Heart right ventricle (tissue), 16 donors: ENCODE measurements around the gene LAG3. TPM values are rescaled to one million over a fixed set of nuclear protein-coding genes. Genes with fewer than 3 reads are reported as not detected.
A peak's percentile ranks its signal among the peaks of the same experiment; 100 is the strongest.

ENCODE experiments used
- ATAC-seq, 8 donors: fragments of 200-7000 bp; cut with Tn5 transposase; one replicate each; pipeline ENCODE4 v1.9.1; 2020; ENCODE audit warnings: mild to moderate bottlenecking in 8 of 8, moderate library complexity in 8 of 8, moderate number of reproducible peaks in 1 of 8
- DNase-seq, 2 donors: peaks; one replicate each; pipeline ENCODE4 v3.0.0-alpha.2; 2020
- H3K27ac ChIP-seq, 10 donors: fragments of 200-600 bp; sonication (generic) in 2 of 10; one replicate each; pipeline versions ENCODE4 v1.5.0 to v1.8.0; 2020 to 2022; ENCODE audit warnings: mild to moderate bottlenecking in 3 of 10
- H3K27me3 ChIP-seq, 7 donors: fragments of 200-600 bp; one replicate each; pipeline ENCODE4 v1.8.0; 2021 to 2022; ENCODE audit warnings: mild to moderate bottlenecking in 2 of 7
- H3K36me3 ChIP-seq, 9 donors: fragments of 200-600 bp; sonication (generic) in 1 of 9; one replicate each; pipeline versions ENCODE4 v1.5.0 to v1.8.0; 2020 to 2022; ENCODE audit warnings: mild to moderate bottlenecking in 2 of 9
- H3K4me1 ChIP-seq, 9 donors: fragments of 200-600 bp; sonication (generic) in 1 of 9; one replicate each; pipeline versions ENCODE4 v1.5.0 to v1.8.0; 2020 to 2022; ENCODE audit warnings: mild to moderate bottlenecking in 4 of 9
- H3K4me3 ChIP-seq, 10 donors: fragments of 200-600 bp; sonication (generic) in 2 of 10; one replicate each; pipeline versions ENCODE4 v1.5.0 to v1.8.0; 2020 to 2022; ENCODE audit warnings: mild to moderate bottlenecking in 7 of 10, moderate library complexity in 2 of 10
- H3K9me3 ChIP-seq, 11 donors: fragments of 200-600 bp in 10 of 11; sonication (generic) in 2 of 11; one replicate each; pipeline versions ENCODE4 v1.5.0 to v1.8.0; 2013 to 2022; ENCODE audit warnings: mild to moderate bottlenecking in 2 of 11, control low read depth in 1 of 11, moderate library complexity in 1 of 11
- CTCF ChIP-seq, 9 donors: fragments of 200-600 bp; sonication (generic) in 2 of 9; IDR thresholded peaks; one replicate each; pipeline versions ENCODE4 v1.5.0 to v1.8.0; 2021 to 2022; ENCODE audit warnings: antibody characterized with exemption in 9 of 9, mild to moderate bottlenecking in 5 of 9, moderate library complexity in 1 of 9
- WGBS, 2 donors: extraction: QIAGEN DNeasy Blood & Tissue Kit; methylation state at CpG; one replicate each; pipeline ENCODE4 v1.1.7; 2013; ENCODE audit warnings: inconsistent platforms in 1 of 2; 5-methylcytosine and 5-hydroxymethylcytosine counted together
- intact Hi-C, 10 donors: fragments of 100-400 bp; cut with DNase I; formaldehyde crosslinking; loops; one replicate each; pipeline versions ENCODE4 v1.11.1 to v1.14.2; 2022
- polyA plus RNA-seq, 2 donors: library from polyadenylated mRNA; stranded (reverse); fragments of 200-250 nt; gene quantifications; one replicate each; pipeline ENCODE4 v1.2.3, GENCODE V29; 2013
- total RNA-seq, 10 donors: library from RNA; stranded (reverse); fragmentation: NEBNext Ultra II Directional in 3 of 10; extraction: Animal tissue kit (Norgen Biotek cat#: 25700) in 3 of 10; gene quantifications; one replicate each; pipeline versions ENCODE4 v1.2.1 to v1.2.4, GENCODE V29; 2021 to 2023
- donor health status: Arrhythmogenic right ventricular cardiomyopathy.
- donor health status: ischemic (EF 13 %, LVEDD 7.1; RV severe dilation, severe dysfunction).
- donor health status: healthy with polysubstance abuse.
- donor health status: DM: no; HTN: yes; CAD: no.
- donor health status: DM: no; HTN: no; CAD: no.
- donor health status: ischemic (EF 25% LVEDD 6.9; RV normal size, moderate dysfunction).
- donor health status: ischemic (EF 25% LVEDD 5.7; RV mildly dilated, moderate dysfunction).
- donor health status: healthy.
- donor health status: DM: yes; HTN: yes; CAD: no.
- donor health status: Ischemic cardiomyopathy.
- donor health status: ischemic (EF 35%, LVEDD 5.7; RV mildly dilated, moderate dysfunction).
- donor health status: nonischemic (EF 11% LVEDD 7.7; RV severe dilation, severe dysfunction).
- donor health status: DM: yes; HTN: yes; CAD: no.
- donor health status: PGD.
- donor health status: ischemic (EF 29% LVEDD 5.4; RV normal size, mild dysfunction).
- donor health status: nonischemic (EF 23%, LVEDD 6.1; RV moderate dilation, normal function).

The LAG3 gene
- total and polyA plus RNA-seq, 12 donors, result 0.13 to 2.1 (median 0.26) TPM; not detected in 2

DNA sequence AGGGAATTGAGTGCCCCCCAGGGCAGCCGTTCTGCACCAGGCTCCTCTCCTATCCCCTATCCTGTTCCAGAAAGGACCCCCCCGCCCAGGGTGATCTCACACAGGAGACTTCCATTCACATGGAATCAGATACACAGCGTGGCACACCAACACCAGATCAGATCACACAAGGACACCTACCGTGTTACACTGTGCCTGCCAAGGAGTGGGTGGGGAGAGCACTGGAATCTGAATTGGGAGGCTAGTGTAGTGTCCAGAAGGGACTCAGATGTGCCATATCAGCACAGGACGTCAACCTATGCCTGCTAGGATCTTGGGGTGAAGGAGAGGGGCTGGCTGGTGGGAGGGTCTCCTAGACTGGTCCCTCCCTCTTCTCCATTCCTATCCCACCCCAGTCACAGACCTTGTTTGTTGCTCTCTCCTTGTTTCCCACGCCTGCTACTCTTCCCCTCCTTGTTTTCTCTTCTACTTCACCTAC, 3.8 kb upstream of the LAG3 start:
- H3K9me3 ChIP-seq, result no peaks in the 10 kb centered on the region
- peaks cover 0 to 36% (median 0%) of the 10 kb centered on the region in 7 donors for H3K27me3 ChIP-seq
- H3K36me3 ChIP-seq, result peaks cover 0 to 26% (median 0%) of the 10 kb centered on the region in 9 donors
- peak overlapping the region in 6 of 10 donors; percentile 9 to 99 (median 92) for H3K27ac ChIP-seq
- ATAC-seq (no peak), DNase-seq (no peak)
- WGBS, 2 donors, result 39 to 44% methylated on average over 6 of the region's 6 CpGs
- H3K4me3 ChIP-seq, result peak overlapping the region in 9 of 10 donors; percentile 69 to 90 (median 81)
- TF ChIP-seq CTCF (IDR thresholded peaks at IDR 0.05), result no peak
- H3K4me1 ChIP-seq, result peaks cover 7 to 82% (median 42%) of the 10 kb centered on the region in 9 donors
- intact Hi-C loops, result loop anchor here in 2 of 10 donors (5.0 kb wide), 2 partner anchors 59 to 81 kb away; partner anchors contain the start of genes P3H3 (in 1 of the 2) and ZNF384 (in 1 of the 2)

- H3K36me3 ChIP-seq, result peaks cover 0 to 26% (median 0%) of the 10 kb centered on the region in 9 donors
- peaks cover 7 to 81% (median 41%) of the 10 kb centered on the region in 9 donors for H3K4me1 ChIP-seq
- TF ChIP-seq CTCF (IDR thresholded peaks at IDR 0.05), result no peak
- no peaks in the 10 kb centered on the region for H3K9me3 ChIP-seq
- H3K27me3 ChIP-seq, result peaks cover 0 to 41% (median 2%) of the 10 kb centered on the region in 7 donors
- 52 to 61% methylated on average over 6 of the region's 6 CpGs for WGBS, 2 donors
- ATAC-seq (no peak), DNase-seq (peak in 1 of 2 donors; percentile 54)
- H3K27ac ChIP-seq, result peak overlapping the region in 4 of 10 donors; percentile 88 to 94 (median 92)
- H3K4me3 ChIP-seq, result peak overlapping the region in 7 of 10 donors; percentile 74 to 90 (median 81)
- intact Hi-C loops, result loop anchor here in 2 of 10 donors (5.0 kb wide), 2 partner anchors 58 to 82 kb away; partner anchors contain the start of genes P3H3 (in 1 of the 2) and ZNF384 (in 1 of the 2)
These were observed 3.3 kb upstream of the LAG3 start for GRCh38 chr12:6768990-6769389.

DNA sequence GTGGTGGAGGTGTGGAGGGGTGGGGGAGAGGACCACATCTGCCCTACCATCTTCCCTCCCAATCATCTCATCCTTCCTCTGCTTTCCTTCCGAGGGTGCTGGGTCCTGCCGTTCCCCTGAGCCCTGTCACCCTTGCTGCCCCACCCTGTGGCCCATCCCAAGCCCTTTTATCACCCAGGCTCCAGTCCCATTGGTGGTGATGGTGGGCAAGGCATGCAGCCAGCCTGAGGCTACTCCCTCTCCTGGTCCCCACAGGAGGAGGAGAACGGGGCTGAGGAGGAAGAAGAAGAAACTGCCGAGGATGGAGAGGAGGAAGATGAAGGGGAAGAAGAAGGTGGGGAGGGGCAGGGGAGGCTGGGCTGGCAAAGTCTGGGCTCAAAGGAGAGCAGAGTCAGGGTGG, 2.7 kb upstream of the LAG3 start:
- H3K36me3 ChIP-seq, result peaks cover 0 to 26% (median 0%) of the 10 kb centered on the region in 9 donors
- DNase-seq (no peak), ATAC-seq (no peak)
- H3K4me1 ChIP-seq, result peaks cover 5 to 77% (median 39%) of the 10 kb centered on the region in 9 donors
- no peaks in the 10 kb centered on the region for H3K9me3 ChIP-seq
- H3K4me3 ChIP-seq, result no peak overlapping the region
- intact Hi-C loops, result loop anchor here in 2 of 10 donors (5.0 kb wide), 2 partner anchors 58 to 82 kb away; partner anchors contain the start of genes P3H3 (in 1 of the 2) and ZNF384 (in 1 of the 2)
- H3K27me3 ChIP-seq, result peaks cover 0 to 44% (median 5%) of the 10 kb centered on the region in 7 donors
- no peak overlapping the region for H3K27ac ChIP-seq
- 69 to 80% methylated on average over 4 of the region's 4 CpGs for WGBS, 2 donors
- no peak for TF ChIP-seq CTCF (IDR thresholded peaks at IDR 0.05)

DNA sequence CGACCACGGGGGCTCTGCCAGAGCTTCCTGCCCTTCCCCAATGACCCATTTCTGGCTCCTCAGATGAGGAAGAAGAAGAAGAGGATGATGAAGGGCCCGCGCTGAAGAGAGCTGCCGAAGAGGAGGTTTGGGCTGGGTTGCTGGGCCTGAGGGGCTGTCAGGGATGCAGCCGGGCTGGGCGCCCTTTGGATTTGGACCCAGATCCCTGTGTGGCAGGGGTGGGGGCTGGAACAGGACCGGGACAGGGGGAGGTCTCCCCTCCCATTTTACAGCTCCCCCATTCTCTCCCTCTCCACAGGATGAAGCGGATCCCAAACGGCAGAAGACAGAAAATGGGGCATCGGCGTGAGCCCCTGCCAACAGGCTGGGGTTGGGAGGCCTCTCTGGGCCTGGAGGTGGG, 2.2 kb upstream of the LAG3 start:
- no peak for TF ChIP-seq CTCF (IDR thresholded peaks at IDR 0.05)
- DNase-seq (no peak), ATAC-seq (no peak)
- H3K36me3 ChIP-seq, result peaks cover 0 to 26% (median 0%) of the 10 kb centered on the region in 9 donors
- H3K4me1 ChIP-seq, result peaks cover 2 to 72% (median 34%) of the 10 kb centered on the region in 9 donors
- no peak overlapping the region for H3K4me3 ChIP-seq
- intact Hi-C loops, result no loop called here
- WGBS, 2 donors, result 83 to 86% methylated on average over 12 of the region's 12 CpGs
- H3K9me3 ChIP-seq, result no peaks in the 10 kb centered on the region
- no peak overlapping the region for H3K27ac ChIP-seq
- H3K27me3 ChIP-seq, result peaks cover 0 to 44% (median 8%) of the 10 kb centered on the region in 7 donors
